HS-27A (cell line): Measurements from ENCODE around the gene EXOSC1.
"Not testable (repeated sequence)": the region's sequence is repeated elsewhere in the genome, so short reads cannot be mapped to it uniquely, and the experiment has no call there.

ENCODE experiments used
- DNase-seq: peaks from one replicate; pipeline ENCODE4 v3.0.0-alpha.2; 2012; ENCODE audit warnings: low read depth, missing footprints

Gene EXOSC1, protein sequence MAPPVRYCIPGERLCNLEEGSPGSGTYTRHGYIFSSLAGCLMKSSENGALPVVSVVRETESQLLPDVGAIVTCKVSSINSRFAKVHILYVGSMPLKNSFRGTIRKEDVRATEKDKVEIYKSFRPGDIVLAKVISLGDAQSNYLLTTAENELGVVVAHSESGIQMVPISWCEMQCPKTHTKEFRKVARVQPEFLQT

DNA sequence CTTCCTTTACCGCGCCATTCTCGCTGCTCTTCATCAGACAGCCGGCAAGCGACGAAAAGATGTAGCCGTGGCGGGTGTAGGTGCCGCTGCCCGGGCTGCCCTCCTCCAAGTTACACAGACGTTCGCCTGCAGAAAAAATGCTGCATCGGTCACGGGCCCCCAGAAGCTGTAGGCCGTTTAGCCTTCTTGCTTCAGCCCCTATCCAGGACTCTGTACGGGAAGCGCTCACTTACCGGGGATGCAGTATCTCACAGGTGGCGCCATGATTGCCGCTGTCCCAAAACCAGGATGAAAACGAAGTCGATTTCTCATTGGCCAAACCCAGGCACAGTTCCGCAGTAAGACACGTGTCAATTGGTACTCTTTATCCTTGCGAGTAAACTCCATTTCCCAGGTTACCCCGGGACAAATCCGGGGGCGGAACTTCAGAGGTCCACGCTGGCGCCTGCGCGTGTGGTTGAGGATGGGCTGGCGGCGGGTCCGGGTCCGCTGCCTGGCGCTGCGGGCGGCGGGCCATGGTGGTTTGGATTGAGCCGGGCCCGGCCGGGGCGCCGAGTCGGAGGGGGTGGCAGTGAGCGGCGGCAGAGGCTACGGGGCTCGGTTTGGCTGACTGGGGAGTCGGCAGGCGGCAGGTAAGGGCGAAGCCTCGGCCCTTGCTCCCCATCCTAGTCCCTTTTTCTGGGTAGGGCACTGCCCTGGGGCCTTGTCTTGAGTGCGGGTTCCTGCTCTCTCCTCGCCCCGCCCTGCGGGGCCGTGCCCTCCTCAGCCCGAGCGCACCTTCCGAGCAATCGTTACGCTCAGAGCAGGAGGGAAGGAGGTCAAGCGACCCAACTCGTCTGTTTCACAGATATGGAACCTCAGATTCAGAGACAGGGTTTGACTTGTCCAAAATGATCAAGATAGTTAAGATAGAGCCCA is at the start of gene EXOSC1, which contains the start of gene ZDHHC16:
Gene EXOSC1 (minus strand): TSS at position 285 of the 918 bp plus-strand sequence. CDS start 21 bp downstream, at position 264.
Gene ZDHHC16 (plus strand): TSS at position 454 of the 918 bp plus-strand sequence. CDS start 5,501 bp downstream, outside the sequence.
- peak; percentile 59 for DNase-seq

DNA sequence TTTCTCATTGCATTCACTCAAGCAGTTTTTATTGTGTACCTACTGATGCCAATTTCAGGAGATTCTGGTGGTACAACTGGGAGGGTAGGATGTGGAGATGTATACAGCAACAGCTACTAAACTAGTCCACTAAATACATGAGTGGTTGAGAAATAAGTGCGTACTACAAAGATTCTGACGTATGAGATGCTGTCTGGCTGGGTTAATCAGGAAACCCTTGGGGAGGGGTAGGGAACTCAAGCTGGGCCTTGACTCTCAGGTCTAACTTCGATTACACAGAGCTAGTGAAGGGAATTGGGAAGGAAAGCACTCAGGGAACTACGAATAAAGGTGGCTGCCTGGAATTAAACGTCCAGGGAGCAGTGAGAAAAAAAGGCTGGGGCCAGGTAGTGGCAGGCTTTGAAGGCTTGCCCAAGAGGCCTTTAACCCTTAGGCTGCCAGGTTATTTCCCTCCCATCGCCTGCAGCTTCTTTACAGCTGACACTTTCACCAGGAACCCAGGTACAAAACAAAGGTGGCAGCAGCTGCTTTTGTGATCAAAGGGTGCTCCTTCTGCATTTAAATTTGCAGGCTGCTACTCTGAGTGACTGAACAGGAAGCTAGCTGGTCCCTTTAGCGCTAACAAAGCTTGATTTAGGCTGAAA is 49.2 kb upstream of the EXOSC1 start:
- DNase-seq = no peak

DNA sequence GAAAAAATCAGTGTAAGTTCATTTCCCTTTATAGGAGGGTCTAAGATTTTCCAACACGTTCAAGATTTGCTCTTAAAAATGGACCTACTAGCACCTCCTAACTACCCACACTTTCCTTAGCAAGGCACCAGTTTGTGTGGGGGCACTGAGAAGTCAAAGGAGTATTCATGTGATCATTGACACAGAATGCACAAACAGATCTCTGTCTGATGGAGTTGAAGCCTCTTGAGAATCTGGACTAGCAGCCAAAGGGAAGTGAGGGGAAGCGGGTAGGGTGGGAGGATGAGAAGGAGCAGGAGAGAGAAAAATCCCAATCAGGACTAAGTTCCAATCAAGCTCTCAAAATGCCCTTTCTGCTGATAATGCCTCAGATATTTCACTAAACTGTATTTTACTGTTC is 48.3 kb upstream of the EXOSC1 start:
- DNase-seq = no peak

DNA sequence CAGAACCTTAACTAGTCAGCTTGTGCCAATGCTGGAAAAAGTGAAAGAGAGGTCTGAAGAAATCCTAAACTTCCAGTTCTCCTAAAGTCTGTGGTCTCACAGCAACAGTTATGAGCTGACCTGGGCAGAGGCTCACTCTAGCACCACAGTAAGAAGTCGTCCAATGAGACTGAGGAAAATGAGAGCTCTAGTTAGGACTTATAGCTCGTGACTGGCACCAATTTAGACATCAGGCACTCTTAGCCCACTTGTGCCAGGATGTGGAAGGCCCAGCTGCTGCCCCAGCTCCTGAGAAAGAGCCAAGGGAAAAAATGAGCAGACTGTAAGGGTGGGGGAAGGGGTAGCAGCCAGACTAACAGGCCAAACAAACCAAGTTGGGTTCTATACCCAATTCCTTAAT is 44.8 kb upstream of the EXOSC1 start:
- DNase-seq = no peak

DNA sequence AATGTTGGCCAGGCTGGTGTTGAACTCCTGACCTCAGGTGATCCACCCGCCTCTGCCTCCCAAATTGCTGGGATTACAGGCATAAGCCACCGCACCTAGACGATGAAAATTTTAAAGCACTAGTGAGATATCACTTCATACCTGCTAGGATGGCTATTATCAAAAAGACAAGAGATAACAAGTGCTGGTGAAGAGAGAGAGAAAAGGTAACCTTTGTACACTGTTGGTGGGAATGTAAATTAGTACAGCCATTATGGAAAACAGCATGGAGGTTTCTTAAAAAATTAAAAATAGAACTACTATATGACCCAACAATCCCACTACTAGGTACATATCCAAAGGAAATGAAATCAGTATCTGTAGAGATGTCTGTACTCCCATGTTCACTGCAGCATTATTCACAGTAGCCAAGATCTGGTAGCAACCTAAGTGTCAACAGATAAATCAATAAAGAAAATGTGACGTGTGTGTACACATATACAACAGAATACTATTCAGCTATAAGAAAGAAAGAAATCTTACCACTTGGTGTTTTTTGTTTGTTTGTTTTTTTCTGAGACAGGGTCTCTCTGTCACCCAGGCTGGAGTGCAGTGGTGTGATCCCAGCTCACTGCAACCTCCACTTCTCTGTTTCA is 40.0 kb upstream of the EXOSC1 start:
- no peak for DNase-seq

DNA sequence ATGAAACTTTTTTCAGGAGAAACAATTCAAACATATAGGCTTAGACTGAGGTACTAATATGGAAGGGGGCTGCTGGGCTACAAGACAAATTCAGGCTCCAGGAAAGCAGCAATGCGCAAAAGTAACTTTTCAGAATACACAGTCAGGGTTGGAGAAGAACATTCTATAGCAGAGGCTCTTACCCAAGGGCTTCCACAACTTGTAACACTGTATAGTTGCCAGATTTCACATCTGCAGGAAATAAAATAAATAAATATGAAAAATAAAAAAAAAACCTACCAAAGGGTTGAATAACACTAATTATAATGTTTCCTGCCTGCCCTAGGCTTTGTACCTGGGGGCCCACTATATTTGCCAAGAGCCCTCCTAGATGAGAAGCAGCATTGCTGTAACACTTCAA is 38.1 kb upstream of the EXOSC1 start:
- no peak for DNase-seq

DNA sequence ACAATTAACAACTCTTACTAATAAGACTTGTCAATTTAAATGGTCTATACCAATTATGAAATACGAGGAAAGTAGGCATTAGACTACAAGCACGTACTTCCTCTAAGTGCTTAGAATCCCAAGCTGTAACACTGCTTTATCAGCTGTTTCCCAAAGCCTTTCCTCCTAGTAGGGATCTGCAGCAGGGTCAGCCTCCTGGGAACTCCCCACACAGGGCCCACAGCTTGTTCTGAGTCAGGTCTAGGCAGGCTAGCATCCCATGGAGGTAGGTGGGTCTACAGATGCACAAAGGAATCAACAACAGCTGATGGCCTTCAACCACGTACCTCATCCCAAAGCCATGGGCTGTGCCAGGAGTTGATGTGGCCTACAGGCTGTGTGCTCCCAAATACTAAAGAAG is 37.7 kb upstream of the EXOSC1 start:
- DNase-seq = no peak

DNA sequence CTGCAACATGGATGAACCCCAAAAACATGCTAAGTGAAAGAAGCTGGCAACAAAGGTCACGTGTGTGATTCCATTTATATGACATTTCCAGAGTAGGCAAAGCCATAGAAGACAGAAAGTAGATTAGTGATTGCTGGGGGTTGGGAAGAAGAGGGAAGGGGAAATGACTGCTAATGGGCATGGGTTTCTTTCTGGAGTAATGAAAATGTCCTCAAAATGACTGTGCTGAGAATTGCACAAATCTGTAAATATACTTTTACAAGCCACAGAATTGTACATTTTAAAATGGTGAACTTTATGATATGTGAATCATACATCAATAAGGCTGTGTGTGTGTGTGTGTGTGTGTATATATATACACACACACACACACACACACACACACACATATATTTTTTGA is 36.6 kb upstream of the EXOSC1 start:
- DNase-seq = no peak

DNA sequence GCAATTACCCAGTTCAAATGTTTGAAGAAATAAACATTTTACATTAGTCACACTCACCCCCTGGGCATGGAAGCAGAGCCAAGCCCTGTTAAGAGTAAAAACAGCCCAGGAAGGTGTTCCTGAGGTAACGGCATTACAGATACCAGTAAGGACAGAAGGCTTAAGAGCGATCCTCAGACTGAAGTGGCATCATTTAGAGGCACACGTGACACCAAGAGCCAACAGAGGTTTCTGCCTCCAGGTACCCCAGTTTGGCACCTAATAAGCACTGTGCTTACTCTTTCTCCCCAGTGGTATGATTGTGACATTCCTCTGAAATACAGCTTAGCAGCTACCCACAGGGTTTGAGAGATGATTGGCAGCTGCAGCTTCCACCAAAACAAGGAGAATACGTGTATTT is 35.3 kb upstream of the EXOSC1 start:
- no peak for DNase-seq

DNA sequence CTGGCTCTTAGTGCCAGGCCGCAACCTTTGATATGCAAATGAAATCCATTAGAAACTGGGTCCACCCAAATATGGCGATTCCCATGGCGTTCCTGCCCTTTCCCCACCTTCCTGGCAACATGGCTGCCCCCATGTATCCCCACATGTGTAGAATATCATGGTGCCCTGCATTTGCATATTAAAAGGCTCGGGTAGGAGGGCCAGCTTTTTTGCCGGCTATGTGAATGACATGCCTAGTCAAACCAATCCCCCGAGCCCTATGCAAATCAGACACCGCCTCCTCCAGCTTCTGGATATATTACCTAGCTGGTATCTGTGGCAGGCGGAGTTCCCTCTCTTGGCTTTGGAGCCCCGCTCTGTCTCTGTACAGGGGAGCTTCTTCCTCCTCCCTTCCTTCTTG is 34.1 kb upstream of the EXOSC1 start:
- no peak for DNase-seq

DNA sequence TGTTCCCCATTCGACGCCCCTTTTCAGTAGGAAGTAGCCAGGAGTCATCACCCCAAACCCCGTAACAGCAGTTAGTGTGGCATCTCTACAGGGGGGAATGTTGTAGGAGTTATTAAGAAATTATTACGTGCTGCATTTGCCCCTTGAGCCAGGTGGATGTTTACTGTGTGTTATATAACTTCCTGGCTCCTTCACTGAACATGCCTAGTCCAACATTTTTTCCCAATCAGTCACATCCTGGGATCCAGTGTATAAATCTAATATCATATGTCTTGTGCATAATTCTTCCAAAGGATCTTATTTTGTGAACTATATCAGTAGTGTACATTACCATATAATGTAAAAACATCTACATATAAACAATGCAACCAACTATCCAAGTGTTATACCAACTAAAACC is 33.6 kb upstream of the EXOSC1 start:
- DNase-seq = not testable (repeated sequence)

DNA sequence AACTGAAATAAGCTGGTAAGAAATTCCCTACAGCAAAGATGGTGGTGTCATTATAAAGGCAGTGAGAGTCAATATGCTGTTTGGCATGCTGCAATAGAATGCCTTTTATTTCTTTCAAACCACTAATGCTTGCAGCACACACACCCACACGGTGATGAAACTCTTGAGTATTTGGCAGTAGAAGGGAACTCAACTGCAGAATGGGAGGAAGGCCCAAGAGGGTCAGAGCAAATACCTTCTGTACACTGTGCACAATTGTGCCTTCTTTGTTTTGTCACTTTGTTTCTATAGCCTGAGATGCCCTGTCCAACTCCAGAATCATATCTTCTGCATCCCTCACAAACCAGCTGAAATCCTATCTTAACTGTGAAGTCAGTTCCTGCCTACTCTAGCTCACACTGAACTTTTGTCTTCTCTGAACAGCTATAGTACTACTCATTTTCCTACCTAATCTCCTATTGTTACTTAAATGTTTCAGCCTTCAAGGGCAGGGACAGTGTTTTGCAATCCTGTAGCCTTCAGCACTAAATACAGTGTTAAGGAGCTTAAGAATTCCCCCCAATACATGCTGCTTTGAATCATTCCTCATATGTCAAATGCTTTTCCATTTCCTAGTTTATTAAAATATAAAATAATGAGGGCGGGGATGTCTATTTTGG is 30.3 kb upstream of the EXOSC1 start:
- no peak for DNase-seq

DNA sequence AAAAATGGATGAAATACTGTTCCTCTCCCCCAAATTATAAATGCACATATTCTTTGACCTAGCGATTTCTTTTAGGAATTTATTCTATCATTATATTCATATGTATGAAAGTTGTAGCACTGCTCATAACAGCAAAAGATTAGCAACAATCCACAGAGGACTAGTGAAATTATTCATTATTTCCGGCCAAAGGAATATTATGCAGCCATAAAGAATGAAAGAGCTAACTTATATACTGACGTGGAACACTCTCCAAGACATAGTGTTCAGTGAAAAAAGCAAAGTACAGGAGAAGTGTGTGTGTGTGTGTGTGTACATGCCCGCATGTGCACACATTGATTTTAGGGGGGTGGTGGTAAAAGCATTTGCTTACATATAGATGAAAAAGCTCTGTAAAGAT is 29.1 kb upstream of the EXOSC1 start:
- no peak for DNase-seq

DNA sequence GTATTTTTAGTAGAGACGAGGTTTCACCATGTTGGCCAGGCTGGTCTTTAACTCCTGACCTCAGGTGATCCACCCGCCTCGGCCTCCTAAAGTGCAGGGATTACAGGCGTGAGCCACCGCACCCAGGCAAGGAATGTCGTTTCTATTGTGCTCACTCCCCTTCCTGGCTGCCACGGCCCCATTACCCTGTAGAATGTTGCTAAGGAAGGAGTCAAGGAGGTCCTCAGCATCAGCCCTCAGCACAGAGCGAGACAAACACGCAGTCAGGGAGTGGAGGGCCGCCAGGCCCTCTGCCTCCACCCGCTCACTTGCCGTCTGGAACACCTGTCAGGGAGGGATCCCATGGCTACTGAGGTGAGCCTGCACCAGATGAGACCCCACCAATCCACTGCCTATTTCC is 23.0 kb upstream of the EXOSC1 start:
- not testable (repeated sequence) for DNase-seq

DNA sequence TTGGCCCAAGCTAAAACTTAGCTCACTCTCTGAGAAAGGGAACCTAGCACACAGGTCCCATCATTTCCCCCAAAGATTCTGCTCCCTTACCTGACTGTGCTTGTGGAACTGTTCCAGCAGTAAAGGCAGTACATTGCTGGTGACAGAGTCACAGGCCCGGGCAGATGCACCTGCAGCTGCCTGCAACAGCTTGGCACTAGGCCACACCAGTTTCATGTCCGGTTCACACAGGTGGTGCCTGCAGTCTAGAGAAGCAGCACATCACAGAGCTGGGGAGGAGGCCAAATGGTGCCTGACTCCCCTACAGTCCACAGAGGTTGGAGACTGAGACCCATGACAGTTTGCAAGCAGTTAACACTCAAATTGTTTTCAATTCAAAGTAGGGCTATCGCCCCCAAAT is 22.4 kb upstream of the EXOSC1 start:
- DNase-seq = no peak

DNA sequence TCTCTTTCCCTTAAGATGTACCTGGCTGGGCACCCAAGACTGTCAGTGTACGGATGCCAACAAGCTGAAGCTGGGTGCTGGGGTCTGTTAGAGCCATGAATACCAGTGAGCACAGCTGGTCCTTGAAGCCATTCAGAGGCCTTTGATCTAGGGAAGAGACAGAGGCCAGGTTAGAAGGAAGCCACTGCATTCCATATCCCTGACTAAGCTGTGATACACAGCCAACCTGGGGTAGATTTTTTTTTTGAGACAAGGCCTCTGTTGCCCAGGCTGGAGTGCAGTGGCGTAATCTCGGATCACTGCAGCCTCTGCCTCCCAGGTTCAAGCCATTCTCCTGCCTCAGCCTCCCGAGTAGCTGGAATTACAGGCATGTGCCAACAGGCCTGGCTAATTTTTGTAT is 20.9 kb upstream of the EXOSC1 start:
- DNase-seq = no peak

DNA sequence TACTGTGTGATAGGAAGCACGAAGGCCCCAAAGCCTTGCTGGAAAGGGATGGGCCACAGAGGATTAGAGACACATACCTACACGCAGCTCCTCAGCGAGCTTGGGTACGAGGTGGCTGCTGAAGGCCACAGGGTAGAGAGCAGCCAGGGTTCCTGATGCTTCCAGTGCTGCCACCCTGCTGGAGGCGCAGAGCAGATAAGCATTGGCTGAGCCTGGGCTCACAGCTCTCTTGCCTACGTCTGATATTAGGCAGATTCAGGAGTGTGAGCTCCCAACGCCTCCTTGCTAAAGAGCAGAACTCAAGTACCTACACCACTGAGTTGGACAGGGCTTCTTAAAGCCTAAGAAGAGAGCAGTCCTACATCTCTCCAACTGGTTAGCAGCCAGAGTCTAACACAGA is 20.2 kb upstream of the EXOSC1 start:
- no peak for DNase-seq

DNA sequence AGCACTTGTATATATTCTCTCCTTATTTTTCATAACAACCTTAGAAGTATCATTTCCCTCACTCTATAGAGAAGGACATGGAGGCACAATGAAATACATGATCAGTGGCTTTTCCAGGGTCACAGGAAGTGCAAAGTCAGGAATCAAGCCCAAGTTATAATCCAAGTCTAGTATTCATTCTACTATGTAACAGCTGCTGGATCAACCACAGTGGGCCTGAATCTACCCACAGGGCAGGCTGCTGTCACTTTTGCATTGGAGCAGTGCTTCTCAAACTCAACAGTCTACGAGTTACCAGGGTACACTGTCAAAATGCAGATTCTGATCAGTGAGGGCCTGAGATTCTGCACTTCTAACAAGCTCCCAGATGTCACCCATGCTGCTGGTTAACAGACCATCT is 18.4 kb upstream of the EXOSC1 start:
- no peak for DNase-seq

DNA sequence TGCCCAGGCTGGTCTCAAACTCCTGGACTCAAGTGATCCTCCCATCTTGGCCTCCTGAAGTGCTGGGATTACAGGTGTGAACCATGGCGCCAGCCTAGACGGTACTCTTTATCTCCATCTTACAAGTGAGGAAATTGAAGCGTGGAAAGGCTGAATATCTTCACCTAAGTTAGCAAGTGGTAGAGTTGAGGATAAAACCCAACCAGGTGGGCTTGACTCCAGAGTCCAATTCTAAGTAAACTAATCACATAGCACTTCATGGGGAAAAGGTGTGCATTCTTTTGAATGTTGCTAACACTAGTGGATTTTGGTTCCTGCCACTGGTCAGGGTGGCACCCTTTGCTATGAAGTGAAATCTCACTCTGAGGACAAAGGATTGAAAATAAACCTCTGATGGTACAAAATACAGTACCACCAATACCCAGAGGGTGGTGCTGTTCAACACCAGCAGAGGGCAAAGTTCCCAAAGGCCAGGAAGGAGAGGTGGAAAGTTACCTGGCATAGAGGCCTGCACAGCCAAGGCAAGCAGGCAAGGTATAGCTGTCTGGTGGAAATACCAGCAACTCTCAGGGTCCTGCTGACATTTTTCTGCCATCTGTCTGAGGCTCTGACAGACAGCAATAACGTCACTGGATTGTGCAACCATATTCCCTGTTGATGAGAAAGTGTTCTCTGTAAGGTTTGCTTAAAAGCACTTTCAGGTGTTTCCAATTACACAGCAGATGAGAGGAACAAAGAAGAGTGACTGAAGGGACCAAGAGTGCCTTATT is 17.7 kb upstream of the EXOSC1 start:
- no peak for DNase-seq

DNA sequence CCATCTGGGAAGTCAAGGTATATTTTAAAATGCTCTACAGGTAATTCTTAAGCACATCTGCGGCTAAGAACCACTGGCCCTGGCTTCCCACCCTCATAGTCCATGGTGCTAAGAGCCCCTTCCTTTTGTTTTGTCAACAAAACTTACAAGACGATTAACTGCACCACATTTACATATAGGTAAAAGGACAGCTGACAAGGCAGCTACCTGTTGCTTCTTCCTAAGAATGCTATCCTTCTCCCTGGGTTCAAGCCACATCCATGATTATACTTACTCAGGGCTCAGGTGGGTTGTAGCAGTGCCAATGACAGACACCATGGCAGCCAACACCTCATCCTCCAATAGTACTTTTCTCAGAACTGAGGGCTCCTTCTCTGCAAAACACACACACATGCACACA is 16.5 kb upstream of the EXOSC1 start:
- no peak for DNase-seq

DNA sequence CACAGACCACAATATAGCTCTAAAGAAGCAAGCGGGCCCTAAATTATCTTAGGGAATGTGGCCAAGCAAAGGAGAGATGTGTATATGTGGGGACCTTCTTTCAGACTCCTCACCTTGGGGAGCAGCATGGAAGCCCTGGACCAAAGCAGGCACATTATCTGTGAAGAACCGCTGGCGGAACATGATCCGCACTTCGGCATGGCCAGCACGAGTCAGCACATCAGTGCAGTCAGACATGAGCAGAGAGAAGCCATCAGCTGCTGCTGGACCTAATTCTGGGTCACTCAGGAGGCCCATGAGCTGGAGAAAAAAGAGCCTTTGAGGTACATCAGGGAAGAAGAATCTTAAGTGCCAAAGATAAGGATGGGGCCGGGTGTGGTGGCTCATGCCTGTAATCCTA is 14.1 kb upstream of the EXOSC1 start:
- DNase-seq = no peak
